Esophagus squamous epithelium (tissue), 4 donors: Measurements from ENCODE around the gene TBL2.

Experiments used
- CTCF ChIP-seq, 6 experiments: fragments of 450-650 bp in 4 of 6; fragments of 200-600 bp in 2 of 6; sonication (generic) in 2 of 6; IDR thresholded peaks; one replicate each; pipeline ENCODE4 v1.5.1; 2016 to 2019; ENCODE audit warnings: antibody characterized with exemption in 6 of 6, mild to moderate bottlenecking in 4 of 6, moderate library complexity in 4 of 6
- POLR2A ChIP-seq, 4 donors: fragments of 450-650 bp; IDR thresholded peaks; one replicate each; pipeline ENCODE4 v1.6.1; 2017; ENCODE audit warnings: antibody characterized with exemption in 4 of 4, mild to moderate bottlenecking in 4 of 4, moderate library complexity in 3 of 4

- TF ChIP-seq CTCF (IDR thresholded peaks at IDR 0.05) = no peak
- no peak for TF ChIP-seq POLR2A (IDR thresholded peaks at IDR 0.05)
These were observed 11.2 kb downstream of the TBL2 start for GRCh38 chr7:73567140-73567539.
